CD14-positive monocyte (primary cell): Measurements from ENCODE around the gene ACY1. TPM values are rescaled to one million over a fixed set of nuclear protein-coding genes. Genes with fewer than 3 reads are reported as not detected.

Experiments used
- DNase-seq, 3 donors: peaks; one replicate each; pipeline ENCODE4 v3.0.0-alpha.2; 2011 to 2022
- H2AFZ ChIP-seq: 2 replicates; pipeline ENCODE4 v1.6.0; 2012; ENCODE audit warnings: mild to moderate bottlenecking, low read depth, low read length, inconsistent platforms; ENCODE audit not compliant: insufficient read depth, poor library complexity, severe bottlenecking
- H3K27ac ChIP-seq, 2 donors: 1 replicate in 1 of 2; 2 replicates in 1 of 2; pipeline ENCODE4 v1.5.1; 2012 to 2013; ENCODE audit warnings: low read length in 2 of 2, control low read depth in 1 of 2, inconsistent platforms in 1 of 2, low read depth in 1 of 2, mild to moderate bottlenecking in 1 of 2
- H3K27me3 ChIP-seq, 2 donors: one replicate each; pipeline versions ENCODE4 v1.6.0 to v1.6.1; 2011 to 2013; ENCODE audit warnings: low read length in 2 of 2; ENCODE audit not compliant: control insufficient read depth in 2 of 2, insufficient read depth in 2 of 2
- H3K36me3 ChIP-seq, 2 donors: replicated peaks in 1 of 2; 1 replicate in 1 of 2; 2 replicates in 1 of 2; pipeline versions ENCODE4 v1.5.1 to v1.6.1; 2012 to 2013; ENCODE audit warnings: low read length in 2 of 2, control low read depth in 1 of 2, inconsistent platforms in 1 of 2, mild to moderate bottlenecking in 1 of 2; ENCODE audit not compliant: insufficient read depth in 2 of 2, control insufficient read depth in 1 of 2
- H3K4me1 ChIP-seq, 2 donors: 1 replicate in 1 of 2; 2 replicates in 1 of 2; pipeline versions ENCODE4 v1.5.1 to v1.6.1; 2012 to 2013; ENCODE audit warnings: low read length in 2 of 2, control low read depth in 1 of 2, inconsistent platforms in 1 of 2, mild to moderate bottlenecking in 1 of 2, moderate library complexity in 1 of 2; ENCODE audit not compliant: insufficient read depth in 2 of 2, control insufficient read depth in 1 of 2
- H3K4me2 ChIP-seq: replicated peaks from 2 replicates; pipeline ENCODE3; 2012; ENCODE audit warnings: low read length, moderate library complexity, mild to moderate bottlenecking; ENCODE audit not compliant: poor library complexity, severe bottlenecking; ENCODE audit errors: extremely low read depth
- H3K4me3 ChIP-seq, 3 experiments: fragments of 200-600 bp in 1 of 3; sonication (generic) in 1 of 3; replicated peaks in 1 of 3; 1 replicate in 2 of 3; 2 replicates in 1 of 3; pipeline ENCODE4 v1.5.1; 2011 to 2013; ENCODE audit warnings: low read length in 3 of 3, mild to moderate bottlenecking in 3 of 3, control low read depth in 2 of 3, low read depth in 2 of 3, inconsistent platforms in 1 of 3, moderate library complexity in 1 of 3
- H3K79me2 ChIP-seq: 2 replicates; pipeline ENCODE4 v1.6.0; 2012; ENCODE audit warnings: mild to moderate bottlenecking, control low read depth, inconsistent platforms, low read length, moderate library complexity; ENCODE audit not compliant: insufficient read depth
- H3K9ac ChIP-seq: 2 replicates; pipeline ENCODE4 v1.6.0; 2017; ENCODE audit warnings: low read length, mild to moderate bottlenecking; ENCODE audit not compliant: insufficient read depth, poor library complexity, severe bottlenecking
- H3K9me3 ChIP-seq, 2 donors: replicated peaks in 1 of 2; 1 replicate in 1 of 2; 2 replicates in 1 of 2; pipeline versions ENCODE4 v1.5.1 to v1.6.1; 2012 to 2013; ENCODE audit warnings: low read length in 2 of 2, control low read depth in 1 of 2; ENCODE audit not compliant: control insufficient read depth in 1 of 2, insufficient read depth in 1 of 2
- H4K20me1 ChIP-seq: 2 replicates; pipeline ENCODE4 v1.6.0; 2012; ENCODE audit warnings: mild to moderate bottlenecking, low read length, control low read depth, moderate library complexity; ENCODE audit not compliant: insufficient read depth
- H3K27ac Mint-ChIP-seq, 7 donors: one replicate each; pipeline ENCODE4 v1.8.0; 2020; ENCODE audit warnings: mild to moderate bottlenecking in 7 of 7, mixed read lengths in 7 of 7, moderate library complexity in 6 of 7, inconsistent platforms in 2 of 7
- H3K27me3 Mint-ChIP-seq, 3 donors: one replicate each; pipeline ENCODE4 v1.8.0; 2021 to 2022; ENCODE audit warnings: low read depth in 3 of 3, mild to moderate bottlenecking in 3 of 3, mixed read lengths in 3 of 3, moderate library complexity in 3 of 3, inconsistent platforms in 1 of 3
- H3K36me3 Mint-ChIP-seq, 2 donors: one replicate each; pipeline ENCODE4 v1.8.0; 2020; ENCODE audit warnings: mixed read lengths in 2 of 2, inconsistent platforms in 1 of 2, mild to moderate bottlenecking in 1 of 2
- H3K4me1 Mint-ChIP-seq: one replicate; pipeline ENCODE4 v1.8.0; 2020; ENCODE audit warnings: mild to moderate bottlenecking, mixed read lengths
- H3K4me3 Mint-ChIP-seq, 2 donors: one replicate each; pipeline ENCODE4 v1.8.0; 2020; ENCODE audit warnings: mild to moderate bottlenecking in 2 of 2, mixed read lengths in 2 of 2, moderate library complexity in 1 of 2
- H3K9me3 Mint-ChIP-seq, 7 donors: one replicate each; pipeline ENCODE4 v1.8.0; 2020 to 2022; ENCODE audit warnings: mixed read lengths in 7 of 7, mild to moderate bottlenecking in 6 of 7, moderate library complexity in 6 of 7, inconsistent platforms in 2 of 7
- WGBS: methylation state at CpG from one replicate; pipeline ENCODE4 v1.1.5; 2013; ENCODE audit warnings: missing lambda C conversion rate; ENCODE audit not compliant: insufficient coverage; 5-methylcytosine and 5-hydroxymethylcytosine counted together
- intact Hi-C, 2 donors: fragments of 100-400 bp; cut with micrococcal nuclease; formaldehyde crosslinking; loops; one replicate each; pipeline versions ENCODE4 v1.15.0 to v1.15.1; 2023
- polyA plus RNA-seq, 3 donors: library from polyadenylated mRNA; depleted of rRNA in 1 of 3; unstranded in 2 of 3; stranded (reverse) in 1 of 3; fragments of 300-500 nt in 2 of 3; fragments of >200 nt in 1 of 3; fragmentation: Illumina TruSeq in 2 of 3; gene quantifications; 1 replicate in 2 of 3; 2 replicates in 1 of 3; pipeline ENCODE4 v1.2.3, GENCODE V29; 2012 to 2021
- TF ChIP-seq, protein P1 (sequence below): fragments of 200-600 bp; IDR thresholded peaks from one replicate; pipeline ENCODE4 v1.8.0; 2022; ENCODE audit warnings: antibody characterized with exemption, mild to moderate bottlenecking

The ACY1 gene
- polyA plus RNA-seq, 3 donors: 13.3 to 18.0 (median 14.5) TPM

DNA sequence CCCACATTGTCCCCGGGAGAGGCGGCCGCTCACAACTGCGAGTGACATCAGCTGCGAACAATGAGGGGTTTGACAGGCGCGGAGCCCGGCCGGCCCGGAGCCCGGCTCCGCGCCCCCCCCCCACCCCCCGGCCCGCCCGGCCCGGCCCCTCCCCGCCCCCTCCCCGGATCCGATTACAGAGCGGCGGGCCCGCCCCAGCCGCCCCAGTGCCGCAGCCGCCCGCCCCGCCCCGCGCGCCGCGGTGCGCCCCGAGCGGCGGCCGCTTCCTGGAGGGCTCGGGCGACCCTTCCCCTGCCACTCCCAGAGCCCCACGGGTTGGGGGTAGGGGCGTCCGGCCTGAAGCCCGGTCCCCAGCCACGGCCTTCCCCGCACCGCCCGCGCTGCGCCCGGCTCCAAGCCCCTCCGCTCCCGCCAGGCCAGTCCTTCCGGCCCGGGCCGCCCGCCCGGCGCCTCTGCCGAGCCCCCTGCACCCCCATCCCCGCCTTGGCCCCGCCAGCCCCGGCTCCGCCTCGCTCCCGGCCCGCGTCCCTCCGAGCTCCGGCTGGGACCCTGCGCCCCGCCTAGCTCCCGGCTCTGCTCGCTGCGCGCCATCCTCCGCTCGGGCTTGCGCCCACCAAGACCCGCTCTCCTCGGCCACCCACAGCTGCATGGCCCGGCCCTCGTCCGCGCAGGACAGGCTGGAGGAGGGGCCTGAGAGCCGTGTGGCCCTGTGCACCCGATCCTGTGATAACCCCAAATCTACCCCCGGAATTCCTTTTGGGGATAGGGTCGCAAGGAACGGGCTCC, 15.8 kb upstream of the ACY1 start, which contains the start of gene PCBP4:
TSS of gene PCBP4 (minus strand) at position 71 of the 786 bp plus-strand sequence. CDS start 6,214 bp downstream, outside the sequence.
- Histone ChIP-seq H3K4me1 (peaks cover 9 to 14% of the 10 kb centered on the region in 2 donors), H3K36me3 (no peaks in the 10 kb centered on the region), H3K4me2 (peak within 1 kb of the TSS; percentile 77), H3K79me2 (no peaks in the 10 kb centered on the region), H3K27me3 (peaks cover 10 to 47% of the 10 kb centered on the region in 2 donors), H3K9me3 (no peaks in the 10 kb centered on the region), H3K4me3 (peak within 1 kb of the TSS; percentile 1 to 71 (median 7)), H4K20me1 (peaks cover 4% of the 10 kb centered on the region), H3K27ac (no peak within 1 kb of the TSS), H3K9ac (peak within 1 kb of the TSS; percentile 60), H2AFZ (peak within 1 kb of the TSS; percentile 59)
- TF ChIP-seq, protein P1, sequence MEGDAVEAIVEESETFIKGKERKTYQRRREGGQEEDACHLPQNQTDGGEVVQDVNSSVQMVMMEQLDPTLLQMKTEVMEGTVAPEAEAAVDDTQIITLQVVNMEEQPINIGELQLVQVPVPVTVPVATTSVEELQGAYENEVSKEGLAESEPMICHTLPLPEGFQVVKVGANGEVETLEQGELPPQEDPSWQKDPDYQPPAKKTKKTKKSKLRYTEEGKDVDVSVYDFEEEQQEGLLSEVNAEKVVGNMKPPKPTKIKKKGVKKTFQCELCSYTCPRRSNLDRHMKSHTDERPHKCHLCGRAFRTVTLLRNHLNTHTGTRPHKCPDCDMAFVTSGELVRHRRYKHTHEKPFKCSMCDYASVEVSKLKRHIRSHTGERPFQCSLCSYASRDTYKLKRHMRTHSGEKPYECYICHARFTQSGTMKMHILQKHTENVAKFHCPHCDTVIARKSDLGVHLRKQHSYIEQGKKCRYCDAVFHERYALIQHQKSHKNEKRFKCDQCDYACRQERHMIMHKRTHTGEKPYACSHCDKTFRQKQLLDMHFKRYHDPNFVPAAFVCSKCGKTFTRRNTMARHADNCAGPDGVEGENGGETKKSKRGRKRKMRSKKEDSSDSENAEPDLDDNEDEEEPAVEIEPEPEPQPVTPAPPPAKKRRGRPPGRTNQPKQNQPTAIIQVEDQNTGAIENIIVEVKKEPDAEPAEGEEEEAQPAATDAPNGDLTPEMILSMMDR: no peak
- peaks cover 10 to 12% of the 10 kb centered on the region in 2 donors for H3K36me3 Mint-ChIP-seq
- peaks cover 37 to 59% (median 39%) of the 10 kb centered on the region in 3 donors for H3K27me3 Mint-ChIP-seq
- peak within 1 kb of the TSS in 1 of 7 donors; percentile 14 for H3K27ac Mint-ChIP-seq
- peak within 1 kb of the TSS; percentile 82 to 85 for H3K4me3 Mint-ChIP-seq
- intact Hi-C loops: no loop called here
- H3K9me3 Mint-ChIP-seq: peaks cover 0 to 17% (median 0%) of the 10 kb centered on the region in 7 donors
- no peak for DNase-seq
- peaks cover 12% of the 10 kb centered on the region for H3K4me1 Mint-ChIP-seq
- WGBS: under 1% methylated on average over 62 of the region's 90 CpGs

- H3K27me3 Mint-ChIP-seq: peaks cover 35 to 54% (median 39%) of the 10 kb centered on the region in 3 donors
- WGBS: 83% methylated on average over 1 of the region's 11 CpGs
- H3K4me1 ChIP-seq: peaks cover 11 to 16% of the 10 kb centered on the region in 2 donors
- intact Hi-C loops: no loop called here
- H3K9ac ChIP-seq: peak overlapping the region; percentile 60
- no peak overlapping the region for H3K27ac ChIP-seq
- peaks cover 0 to 17% (median 0%) of the 10 kb centered on the region in 7 donors for H3K9me3 Mint-ChIP-seq
- H3K27ac Mint-ChIP-seq: peak overlapping the region in 1 of 7 donors; percentile 14
- H3K9me3 ChIP-seq: no peaks in the 10 kb centered on the region
- peaks cover 4% of the 10 kb centered on the region for H4K20me1 ChIP-seq
- peaks cover 12% of the 10 kb centered on the region for H3K4me1 Mint-ChIP-seq
- peak overlapping the region; percentile 59 for H2AFZ ChIP-seq
- H3K27me3 ChIP-seq: peaks cover 10 to 41% of the 10 kb centered on the region in 2 donors
- peak overlapping the region; percentile 77 for H3K4me2 ChIP-seq
- no peak for DNase-seq
- H3K4me3 ChIP-seq: peak overlapping the region in 2 of 3 experiments; percentile 7 to 71
- peak overlapping the region; percentile 82 to 85 for H3K4me3 Mint-ChIP-seq
- no peaks in the 10 kb centered on the region for H3K79me2 ChIP-seq
- TF ChIP-seq, protein P1: no peak
- no peaks in the 10 kb centered on the region for H3K36me3 ChIP-seq
- H3K36me3 Mint-ChIP-seq: peaks cover 10 to 12% of the 10 kb centered on the region in 2 donors
Observed at GRCh38 chr3:51968170-51968775, 15.1 kb upstream of the ACY1 start.
